HEK293 (cell line): ENCODE data around the gene METAP1D.

Source experiments
- CTCF ChIA-PET: fragments of 350-600 bp; formaldehyde crosslinking; extraction: SDS; loops from one replicate; lab custom pipeline; 2021; ENCODE audit warnings: antibody characterized with exemption; lab: Yijun Ruan, JAX
- POLR2A ChIA-PET: fragments of 300-600 bp; formaldehyde crosslinking; extraction: SDS; loops from one replicate; lab custom pipeline; 2020; ENCODE audit warnings: antibody characterized with exemption, inconsistent platforms; lab: Yijun Ruan, JAX
- H3K27ac ChIP-seq: fragments of 200-500 bp; sonication (Bioruptor generic); 2 replicates; pipeline ENCODE4 v1.5.1; 2014; ENCODE audit warnings: low read depth, low read length, control low read depth, inconsistent platforms; ENCODE audit errors: extremely low read depth
- H3K36me3 ChIP-seq, 2 experiments: fragments of 200-500 bp in 1 of 2; sonication (Bioruptor generic) in 1 of 2; 1 replicate in 1 of 2; 2 replicates in 1 of 2; pipeline ENCODE4 v1.5.1; 2014 to 2017; ENCODE audit warnings: inconsistent platforms in 2 of 2, low read length in 2 of 2; ENCODE audit not compliant: control insufficient read depth in 2 of 2, insufficient read depth in 1 of 2
- H3K4me1 ChIP-seq: fragments of 200-500 bp; sonication (Bioruptor generic); 2 replicates; pipeline ENCODE4 v1.5.1; 2014; ENCODE audit warnings: mild to moderate bottlenecking, low read length, inconsistent platforms; ENCODE audit not compliant: control insufficient read depth, insufficient read depth
- H3K4me3 ChIP-seq: 2 replicates; pipeline ENCODE4 v1.5.1; 2011; ENCODE audit warnings: low read depth, mild to moderate bottlenecking, control low read depth, low read length, moderate library complexity
- H3K9me3 ChIP-seq: fragments of 200-500 bp; sonication (Bioruptor generic); 2 replicates; pipeline ENCODE4 v1.5.1; 2014; ENCODE audit warnings: low read depth, low read length, inconsistent platforms; ENCODE audit not compliant: control insufficient read depth, insufficient read depth
- CTCF ChIP-seq: fragments of 450-650 bp; formaldehyde crosslinking; IDR thresholded peaks from 2 replicates; pipeline ENCODE4 v1.5.1; 2016; ENCODE audit warnings: missing biosample characterization, missing genetic modification characterization
- ELK4 ChIP-seq: IDR thresholded peaks from 2 replicates; pipeline ENCODE4 v1.6.1; 2011; ENCODE audit warnings: mild to moderate bottlenecking, low read depth, low read length, borderline replicate concordance
- HOXC10 ChIP-seq: sonication (generic); formaldehyde crosslinking; IDR thresholded peaks from 2 replicates; pipeline ENCODE4 v1.8.1; 2023; ENCODE audit warnings: mild to moderate bottlenecking, missing genetic modification reagents
- IKZF3 ChIP-seq: fragments of 450-650 bp; IDR thresholded peaks from 2 replicates; pipeline ENCODE4 v1.5.0; 2018; ENCODE audit warnings: missing biosample characterization, mild to moderate bottlenecking, missing genetic modification characterization, moderate library complexity
- TCF7L2 ChIP-seq: IDR thresholded peaks from 2 replicates; pipeline ENCODE4 v1.6.1; 2011; ENCODE audit warnings: low read depth, mild to moderate bottlenecking, inconsistent platforms, low read length, moderate library complexity, borderline replicate concordance
- ZBTB17 ChIP-seq: fragments of 450-650 bp; formaldehyde crosslinking; IDR thresholded peaks from 2 replicates; pipeline ENCODE4 v1.5.1; 2016; ENCODE audit warnings: missing biosample characterization, missing genetic modification characterization
- ZNF132 ChIP-seq: fragments of 450-650 bp; formaldehyde crosslinking; IDR thresholded peaks from 2 replicates; pipeline ENCODE4 v1.5.1; 2017; ENCODE audit warnings: missing biosample characterization, missing genetic modification characterization, borderline replicate concordance
- ZNF2 ChIP-seq: fragments of 450-650 bp; formaldehyde crosslinking; IDR thresholded peaks from 2 replicates; pipeline ENCODE4 v1.5.1; 2016; ENCODE audit warnings: missing biosample characterization, missing genetic modification characterization
- ZNF202 ChIP-seq: fragments of 450-650 bp; formaldehyde crosslinking; IDR thresholded peaks from 2 replicates; pipeline ENCODE4 v1.5.1; 2016; ENCODE audit warnings: missing biosample characterization, missing genetic modification characterization, borderline replicate concordance
- ZNF26 ChIP-seq: fragments of 450-650 bp; formaldehyde crosslinking; IDR thresholded peaks from 2 replicates; pipeline ENCODE4 v1.5.1; 2016; ENCODE audit warnings: missing biosample characterization, missing genetic modification characterization
- ZNF350 ChIP-seq: fragments of 450-650 bp; formaldehyde crosslinking; IDR thresholded peaks from 2 replicates; pipeline ENCODE4 v1.5.0; 2017; ENCODE audit warnings: missing biosample characterization, mild to moderate bottlenecking, missing genetic modification characterization
- ZNF404 ChIP-seq: fragments of 450-650 bp; formaldehyde crosslinking; IDR thresholded peaks from 2 replicates; pipeline ENCODE4 v1.5.1; 2017; ENCODE audit warnings: missing biosample characterization, missing genetic modification characterization
- ZNF449 ChIP-seq: fragments of 450-650 bp; formaldehyde crosslinking; IDR thresholded peaks from 2 replicates; pipeline ENCODE4 v1.5.1; 2017; ENCODE audit warnings: missing biosample characterization, mild to moderate bottlenecking, missing genetic modification characterization, moderate library complexity
- ZNF529 ChIP-seq: fragments of 450-650 bp; formaldehyde crosslinking; IDR thresholded peaks from 2 replicates; pipeline ENCODE4 v1.5.1; 2017; ENCODE audit warnings: missing genetic modification characterization, missing biosample characterization; ENCODE audit not compliant: insufficient replicate concordance
- ZNF560 ChIP-seq: fragments of 450-650 bp; formaldehyde crosslinking; IDR thresholded peaks from 2 replicates; pipeline ENCODE4 v1.5.1; 2017; ENCODE audit warnings: missing biosample characterization, missing genetic modification characterization, borderline replicate concordance
- ZNF561 ChIP-seq: fragments of 450-650 bp; IDR thresholded peaks from 2 replicates; pipeline ENCODE4 v1.5.1; 2018; ENCODE audit warnings: missing biosample characterization, missing genetic modification characterization, borderline replicate concordance
- ZNF600 ChIP-seq: fragments of 450-650 bp; formaldehyde crosslinking; IDR thresholded peaks from 2 replicates; pipeline ENCODE4 v1.5.1; 2016; ENCODE audit warnings: missing biosample characterization, missing genetic modification characterization
- ZNF792 ChIP-seq: fragments of 450-650 bp; formaldehyde crosslinking; IDR thresholded peaks from 2 replicates; pipeline ENCODE4 v1.5.1; 2016; ENCODE audit warnings: missing biosample characterization, missing genetic modification characterization
- ZNF830 ChIP-seq: fragments of 450-650 bp; IDR thresholded peaks from 2 replicates; pipeline ENCODE4 v1.5.0; 2018; ENCODE audit warnings: missing biosample characterization, missing genetic modification characterization, low read depth, mild to moderate bottlenecking, moderate library complexity
- TF ChIP-seq, protein P1 (sequence below): fragments of 450-650 bp; formaldehyde crosslinking; optimal IDR thresholded peaks from 2 replicates; pipeline ENCODE3; 2016; ENCODE audit warnings: missing biosample characterization, mild to moderate bottlenecking, missing genetic modification characterization
- TF ChIP-seq, protein P2 (sequence below): fragments of 450-650 bp; formaldehyde crosslinking; IDR thresholded peaks from 2 replicates; pipeline ENCODE4 v1.5.1; 2016; ENCODE audit warnings: missing biosample characterization, missing genetic modification characterization

METAP1D gene

DNA sequence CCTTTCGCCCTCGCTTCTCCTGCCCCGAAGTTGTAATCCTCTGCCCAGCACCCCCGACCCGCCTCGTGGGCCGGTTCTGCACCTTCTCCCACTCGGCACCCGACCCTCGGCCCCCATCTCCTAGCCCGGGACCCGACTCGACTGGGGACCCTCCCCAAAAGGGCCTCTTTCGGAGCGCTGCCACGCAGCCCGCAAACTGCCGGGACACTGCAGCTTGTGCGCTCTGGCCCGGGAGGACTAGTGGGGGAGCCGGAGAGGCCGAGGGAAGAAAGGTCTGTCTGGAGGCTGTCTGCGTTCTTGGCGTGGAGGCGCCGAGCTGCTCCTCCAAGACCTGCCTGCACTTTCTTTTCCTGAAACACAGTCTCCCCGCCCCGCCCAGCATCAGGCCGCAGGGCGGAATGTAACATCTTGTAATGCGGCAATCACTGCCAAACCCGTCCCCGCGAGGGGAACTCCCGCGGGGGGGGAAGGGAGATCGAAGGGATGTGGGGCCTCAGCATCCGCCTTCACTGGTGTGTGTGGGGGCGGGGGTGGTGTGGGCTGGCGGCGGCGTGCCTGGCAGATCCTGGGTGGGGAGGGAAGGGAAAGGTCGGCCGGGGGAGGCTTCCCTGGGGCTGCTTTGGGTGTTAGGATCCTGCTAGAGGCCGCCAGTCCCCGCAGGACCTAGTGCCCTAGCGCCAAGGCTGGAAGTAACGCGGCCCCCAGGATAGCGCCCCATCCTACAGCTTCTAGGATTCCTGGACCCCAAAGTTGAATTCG, 95.6 kb downstream of the METAP1D start (continued):
- no peak for TF ChIP-seq ZNF560 (tag by site-specific recombination)
- no peak for TF ChIP-seq ZNF561 (tag by site-specific recombination)
- no peak for TF ChIP-seq ZNF202
- TF ChIP-seq ZNF529 (tag by site-specific recombination): no peak
- no peak for TF ChIP-seq HOXC10 (CRISPR knock-in tag)
- TF ChIP-seq, all 188 proteins: peak for 50

DNA sequence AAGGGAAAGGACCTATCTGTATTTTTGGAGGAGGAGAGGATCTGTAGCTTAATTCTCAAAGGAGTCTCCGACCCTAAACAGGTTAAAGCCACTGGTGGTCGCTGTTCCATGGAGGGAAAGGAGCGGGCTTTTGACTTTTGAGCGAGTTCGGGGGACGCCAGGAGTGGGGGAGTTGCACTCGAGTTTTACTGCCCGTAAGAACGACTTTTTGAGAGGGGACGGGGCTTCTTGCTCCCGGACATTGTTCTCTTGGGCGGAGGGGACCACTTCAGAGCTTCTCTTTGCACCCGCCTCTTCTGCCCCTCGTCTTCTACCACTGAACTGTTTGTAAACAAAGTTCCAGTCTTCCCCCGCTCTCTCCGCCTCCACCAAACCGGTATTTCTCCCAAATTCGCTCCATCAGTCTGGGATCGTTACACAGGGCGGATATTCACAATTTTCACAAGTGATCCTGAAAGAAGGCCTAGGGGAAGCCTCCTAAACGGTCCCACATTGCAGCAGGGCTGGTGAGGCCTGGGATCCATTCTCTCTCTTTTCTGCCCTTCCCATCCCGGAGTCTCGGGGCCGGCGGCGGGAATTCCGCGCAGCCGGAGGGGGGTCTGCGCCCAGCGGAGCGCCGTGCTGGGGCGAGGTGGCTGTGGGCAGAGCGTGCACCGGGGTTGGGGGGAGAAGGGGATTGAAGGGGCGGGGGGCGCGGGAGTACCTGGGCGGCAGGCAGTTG, 96.3 kb downstream of the METAP1D start:
- ChIA-PET CTCF (interaction anchor here (0.5 to 2.3 kb wide), 6 partner anchors 11 to 387 kb away, joined by 3 to 9 read pairs (median 3); partner anchors contain the start of gene DLX1), POLR2A (interaction anchor here (0.8 to 8.7 kb wide), 15 partner anchors 12 to 203 kb away, joined by 3 to 147 read pairs (median 6); partner anchors contain the start of genes DLX1, HAT1 and SLC25A12)
- no peaks in the 10 kb centered on the region for H3K9me3 ChIP-seq
- peak overlapping the region; percentile 99 for H3K27ac ChIP-seq
- H3K4me1 ChIP-seq: peaks cover 12% of the 10 kb centered on the region
- peak overlapping the region; percentile 83 for H3K4me3 ChIP-seq
- H3K36me3 ChIP-seq: peaks cover 0 to 19% of the 10 kb centered on the region in 2 experiments; a peak in 1 of 3 replicates
- TF ChIP-seq ZNF132 (no peak), ZBTB17 (tag by site-specific recombination) (peak; percentile 54; the same call in 1 of the 2 replicates), ZNF404 (tag by site-specific recombination) (no peak), ZNF600 (tag by site-specific recombination) (no peak), ZNF449 (no peak), CTCF (tag by site-specific recombination) (peak; percentile 82), TCF7L2 (no peak), ZNF26 (tag by site-specific recombination) (no peak), ZNF2 (tag by site-specific recombination) (no peak), ZNF830 (tag by site-specific recombination) (no peak), ZNF792 (tag by site-specific recombination) (no peak), IKZF3 (tag by site-specific recombination) (no peak; the same call in none of the 2 replicates), ELK4 (no peak), HOXC10 (CRISPR knock-in tag) (no peak), ZNF350 (tag by site-specific recombination) (no peak)
- TF ChIP-seq, protein P1, sequence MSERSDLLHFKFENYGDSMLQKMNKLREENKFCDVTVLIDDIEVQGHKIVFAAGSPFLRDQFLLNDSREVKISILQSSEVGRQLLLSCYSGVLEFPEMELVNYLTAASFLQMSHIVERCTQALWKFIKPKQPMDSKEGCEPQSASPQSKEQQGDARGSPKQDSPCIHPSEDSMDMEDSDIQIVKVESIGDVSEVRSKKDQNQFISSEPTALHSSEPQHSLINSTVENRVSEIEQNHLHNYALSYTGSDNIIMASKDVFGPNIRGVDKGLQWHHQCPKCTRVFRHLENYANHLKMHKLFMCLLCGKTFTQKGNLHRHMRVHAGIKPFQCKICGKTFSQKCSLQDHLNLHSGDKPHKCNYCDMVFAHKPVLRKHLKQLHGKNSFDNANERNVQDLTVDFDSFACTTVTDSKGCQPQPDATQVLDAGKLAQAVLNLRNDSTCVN (tag by site-specific recombination): no peak
- TF ChIP-seq, protein P2, sequence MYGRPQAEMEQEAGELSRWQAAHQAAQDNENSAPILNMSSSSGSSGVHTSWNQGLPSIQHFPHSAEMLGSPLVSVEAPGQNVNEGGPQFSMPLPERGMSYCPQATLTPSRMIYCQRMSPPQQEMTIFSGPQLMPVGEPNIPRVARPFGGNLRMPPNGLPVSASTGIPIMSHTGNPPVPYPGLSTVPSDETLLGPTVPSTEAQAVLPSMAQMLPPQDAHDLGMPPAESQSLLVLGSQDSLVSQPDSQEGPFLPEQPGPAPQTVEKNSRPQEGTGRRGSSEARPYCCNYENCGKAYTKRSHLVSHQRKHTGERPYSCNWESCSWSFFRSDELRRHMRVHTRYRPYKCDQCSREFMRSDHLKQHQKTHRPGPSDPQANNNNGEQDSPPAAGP (tag by site-specific recombination): no peak
